HL-60/S4 treated with phorbol 12-myristate 13-acetate at 8.2 ng/mL for 4 days and 3 days (cell line): ENCODE measurements around the gene ZNF227.
"Not testable (repeated sequence)": the region's sequence is repeated elsewhere in the genome, so short reads cannot be mapped to it uniquely, and the experiment has no call there.

Experiments
- in situ Hi-C: fragments of 300-500 bp; cut with MboI; formaldehyde crosslinking; loops from 2 replicates; pipeline ENCODE4 v1.15.0; 2022; ENCODE audit warnings: low sequenced_read_pairs

Gene ZNF227

DNA sequence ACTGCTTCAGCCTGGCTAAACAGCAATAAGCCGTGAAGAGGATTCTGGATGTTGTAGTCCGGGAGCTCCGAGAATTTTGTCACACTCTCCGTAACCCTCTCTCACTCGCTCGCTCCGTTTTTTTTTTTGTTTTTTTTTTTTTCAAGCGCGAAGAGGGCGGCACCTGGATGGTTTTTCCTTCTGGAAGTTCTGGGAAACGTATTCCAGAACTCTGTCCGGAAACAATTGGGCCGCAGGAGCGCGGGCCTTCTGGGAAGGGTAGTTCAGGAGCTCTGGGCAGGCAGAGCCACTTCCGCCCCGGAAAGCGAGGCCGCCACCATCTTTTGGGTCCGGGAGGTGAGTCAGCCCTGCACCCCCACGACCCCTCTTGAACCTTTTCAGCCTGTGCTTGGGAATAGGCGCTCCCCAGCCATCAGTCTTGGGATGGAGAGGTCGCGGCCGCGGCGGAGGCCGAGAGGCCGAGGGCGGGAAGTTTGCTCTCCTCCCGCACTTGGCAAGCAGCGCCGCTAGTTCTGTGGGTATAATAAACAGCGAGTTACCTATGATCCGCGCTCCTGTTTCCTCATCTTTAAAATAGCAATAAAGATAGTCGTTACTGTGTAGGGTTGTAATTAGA lies at the start of gene ZNF227:
Gene ZNF227 (plus strand): TSS at position 283 of the 616 bp plus-strand sequence. CDS start 5,261 bp downstream, outside the sequence.
- in situ Hi-C loops, result no loop called here

- in situ Hi-C loops, result no loop called here
Measured at GRCh38 chr19:44163789-44164188, 48.5 kb upstream of the ZNF227 start.

GRCh38 chr19:44164327-44164672 lies 48.0 kb upstream of the ZNF227 start:
- in situ Hi-C loops, result no loop called here

DNA sequence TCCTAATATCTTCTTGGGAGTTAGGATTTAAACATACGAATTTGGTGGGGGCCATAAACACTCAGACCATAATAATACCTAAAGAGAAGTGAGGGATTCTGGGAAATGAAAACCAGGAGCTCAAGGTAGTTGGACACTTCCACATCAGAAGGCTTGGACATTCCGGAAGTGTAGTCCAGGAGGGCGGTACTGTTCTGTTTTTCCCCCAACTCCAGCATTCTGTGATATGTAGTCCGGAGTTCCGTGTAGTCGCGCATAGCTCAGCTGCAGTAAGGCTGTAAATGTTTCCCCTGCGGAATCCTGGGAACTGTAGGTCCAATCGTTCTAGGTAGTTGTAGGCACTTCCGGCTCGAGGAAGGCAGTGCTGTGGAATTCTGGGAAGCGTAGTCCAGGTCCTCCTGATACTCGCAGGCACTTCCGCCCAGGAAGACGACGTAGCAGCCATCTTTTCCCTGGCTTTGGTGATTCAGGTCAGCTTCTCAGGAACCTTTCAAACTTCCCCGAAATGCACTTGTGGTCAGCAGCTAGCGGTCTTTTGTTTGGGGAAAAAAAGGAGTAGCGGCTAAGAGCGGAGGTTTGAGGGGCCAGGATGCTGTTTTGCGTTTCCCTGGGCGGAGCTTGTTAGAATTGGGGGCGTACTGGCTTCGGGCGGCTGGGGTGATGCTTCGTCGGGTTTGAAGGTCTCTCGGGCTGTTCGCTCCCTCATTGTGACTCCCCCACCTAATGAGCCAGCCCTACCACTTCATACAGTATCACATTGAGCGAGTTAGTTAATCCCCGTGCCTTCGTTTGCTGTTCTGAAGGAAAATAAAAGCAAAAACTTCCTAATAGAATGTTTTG lies 47.4 kb upstream of the ZNF227 start, which contains the start of gene ZNF226:
Gene ZNF226 (plus strand): TSS at position 428 of the 840 bp plus-strand sequence. CDS start 4,981 bp downstream, outside the sequence.
- in situ Hi-C loops, result no loop called here

GRCh38 chr19:44170660-44171059 lies 41.7 kb upstream of the ZNF227 start:
- in situ Hi-C loops, result not testable (repeated sequence)

DNA sequence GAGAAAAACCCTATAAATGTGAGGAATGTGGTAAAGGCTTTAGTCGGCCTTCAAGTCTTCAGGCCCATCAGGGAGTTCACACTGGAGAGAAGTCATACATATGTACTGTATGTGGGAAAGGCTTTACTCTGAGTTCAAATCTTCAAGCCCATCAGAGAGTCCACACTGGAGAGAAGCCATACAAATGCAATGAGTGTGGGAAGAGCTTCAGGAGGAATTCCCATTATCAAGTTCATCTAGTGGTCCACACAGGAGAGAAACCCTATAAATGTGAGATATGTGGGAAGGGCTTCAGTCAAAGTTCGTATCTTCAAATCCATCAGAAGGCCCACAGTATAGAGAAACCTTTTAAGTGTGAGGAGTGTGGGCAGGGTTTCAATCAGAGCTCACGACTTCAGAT lies 35.7 kb upstream of the ZNF227 start:
- in situ Hi-C loops, result no loop called here

DNA sequence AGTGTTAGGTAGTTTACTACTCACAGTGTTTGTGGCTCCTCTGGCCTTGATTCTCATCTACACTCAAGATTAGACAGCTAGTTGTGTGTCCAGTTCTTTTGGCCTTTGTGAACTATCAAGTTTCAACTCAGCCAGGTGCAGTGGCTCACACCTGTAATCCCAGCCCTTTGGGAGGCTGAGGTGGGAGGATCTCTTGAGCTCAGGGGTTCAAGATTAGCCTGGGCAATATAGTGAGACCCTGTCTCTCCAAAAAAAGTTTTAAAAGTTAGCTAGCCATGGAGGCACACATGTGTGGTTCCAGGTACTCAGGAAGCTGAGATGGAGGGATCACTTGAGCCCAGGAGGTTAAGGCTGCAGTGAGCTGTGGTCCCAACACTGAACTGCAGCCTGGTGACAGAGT lies 31.4 kb upstream of the ZNF227 start:
- in situ Hi-C loops, result no loop called here

DNA sequence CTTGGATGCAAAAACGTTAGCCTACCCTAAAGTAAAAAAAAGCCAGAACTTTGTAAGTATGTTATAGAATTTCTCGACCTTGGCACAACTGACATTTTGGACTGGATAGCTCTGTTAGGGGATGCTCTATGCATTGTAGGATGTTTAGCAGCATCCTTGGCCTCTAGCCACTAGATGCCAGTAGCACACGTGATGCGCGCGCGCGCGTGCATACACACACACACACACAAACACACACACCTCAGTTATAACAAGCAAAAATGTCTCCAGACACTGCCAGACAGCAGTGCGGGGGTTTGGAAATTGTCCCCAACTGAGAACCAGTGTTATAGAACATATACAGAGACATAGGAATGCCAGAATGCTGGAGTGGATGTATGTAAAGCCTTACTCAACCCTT lies 30.2 kb upstream of the ZNF227 start:
- in situ Hi-C loops, result no loop called here

- in situ Hi-C loops, result no loop called here
Measured at GRCh38 chr19:44190020-44190419, 22.3 kb upstream of the ZNF227 start.

DNA sequence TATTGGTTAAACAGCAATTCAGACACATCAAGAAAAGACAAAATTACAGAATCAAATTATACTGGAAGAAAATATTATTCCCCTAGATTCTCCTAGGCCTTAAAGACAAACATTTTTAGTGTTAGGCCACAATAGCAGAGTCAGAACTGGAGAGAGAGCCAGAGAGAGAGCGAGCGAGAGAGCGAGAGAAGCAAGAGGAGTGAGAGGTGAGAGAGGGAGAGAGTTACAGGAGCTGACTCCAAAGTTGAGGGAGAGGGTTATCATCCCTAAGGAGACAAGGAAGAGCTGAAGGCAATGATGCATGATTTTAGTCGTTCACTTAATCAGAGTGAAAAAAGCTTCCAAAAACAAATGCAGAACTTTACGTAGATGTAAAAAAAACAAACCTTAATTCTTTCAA lies 20.2 kb upstream of the ZNF227 start:
- in situ Hi-C loops, result no loop called here

DNA sequence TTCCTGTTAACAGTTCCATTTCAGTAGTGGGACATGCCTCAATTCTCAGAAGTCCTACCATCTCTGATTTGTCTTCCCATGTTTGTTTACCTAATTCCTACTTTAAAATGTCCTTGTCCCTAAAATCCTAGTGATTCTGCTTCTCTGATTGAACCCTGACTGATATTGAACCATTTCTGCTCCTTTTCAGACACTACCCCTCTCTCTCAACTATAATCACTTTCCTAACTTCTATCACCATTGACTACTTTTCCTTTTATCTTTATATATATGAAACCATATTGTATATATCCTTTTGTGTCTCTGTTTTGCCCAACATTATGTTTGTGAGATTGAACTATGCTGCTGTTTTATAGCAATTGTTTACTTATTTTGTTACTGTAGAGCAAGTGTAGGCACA lies 15.6 kb upstream of the ZNF227 start:
- in situ Hi-C loops, result no loop called here

DNA sequence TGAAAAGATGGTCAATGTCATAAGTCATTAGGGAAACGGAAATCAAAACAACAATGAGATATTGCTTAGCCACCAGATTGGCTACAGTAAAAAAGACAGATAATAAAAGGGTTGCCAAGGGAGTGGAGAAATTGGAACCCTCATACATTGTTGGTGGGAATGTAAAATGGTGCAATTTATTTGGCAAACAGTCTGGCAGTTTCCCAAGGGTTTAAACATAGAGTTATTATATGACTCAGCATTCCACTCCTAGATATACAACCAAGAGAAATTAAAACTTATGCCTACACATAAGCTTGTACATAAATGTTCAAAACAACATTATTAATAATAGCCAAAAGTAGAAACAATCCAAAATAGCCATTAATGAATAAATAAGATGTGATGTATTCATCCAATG lies 9.9 kb upstream of the ZNF227 start:
- in situ Hi-C loops, result no loop called here

GRCh38 chr19:44202974-44203373 lies 9.4 kb upstream of the ZNF227 start:
- in situ Hi-C loops, result no loop called here

GRCh38 chr19:44203877-44204276 lies 8.5 kb upstream of the ZNF227 start:
- in situ Hi-C loops, result not testable (repeated sequence)

DNA sequence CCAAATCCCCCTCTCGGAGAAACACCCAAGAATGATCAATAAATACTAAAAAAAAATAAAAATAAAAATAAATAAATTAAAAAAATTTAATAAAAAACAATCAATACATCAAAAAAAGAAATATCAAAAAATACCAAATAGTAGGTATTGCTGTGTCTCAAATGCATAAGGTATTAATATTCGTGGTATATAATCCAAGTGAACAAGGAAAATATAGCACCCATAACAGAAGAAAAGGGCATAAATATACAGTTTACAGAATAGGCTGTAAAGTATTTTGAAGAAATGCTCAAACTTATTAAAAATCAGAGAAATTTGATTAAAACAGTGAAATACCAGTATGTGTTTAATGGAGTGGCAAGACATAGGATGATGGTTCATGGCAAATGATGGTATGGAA lies 7.6 kb upstream of the ZNF227 start:
- in situ Hi-C loops, result no loop called here

DNA sequence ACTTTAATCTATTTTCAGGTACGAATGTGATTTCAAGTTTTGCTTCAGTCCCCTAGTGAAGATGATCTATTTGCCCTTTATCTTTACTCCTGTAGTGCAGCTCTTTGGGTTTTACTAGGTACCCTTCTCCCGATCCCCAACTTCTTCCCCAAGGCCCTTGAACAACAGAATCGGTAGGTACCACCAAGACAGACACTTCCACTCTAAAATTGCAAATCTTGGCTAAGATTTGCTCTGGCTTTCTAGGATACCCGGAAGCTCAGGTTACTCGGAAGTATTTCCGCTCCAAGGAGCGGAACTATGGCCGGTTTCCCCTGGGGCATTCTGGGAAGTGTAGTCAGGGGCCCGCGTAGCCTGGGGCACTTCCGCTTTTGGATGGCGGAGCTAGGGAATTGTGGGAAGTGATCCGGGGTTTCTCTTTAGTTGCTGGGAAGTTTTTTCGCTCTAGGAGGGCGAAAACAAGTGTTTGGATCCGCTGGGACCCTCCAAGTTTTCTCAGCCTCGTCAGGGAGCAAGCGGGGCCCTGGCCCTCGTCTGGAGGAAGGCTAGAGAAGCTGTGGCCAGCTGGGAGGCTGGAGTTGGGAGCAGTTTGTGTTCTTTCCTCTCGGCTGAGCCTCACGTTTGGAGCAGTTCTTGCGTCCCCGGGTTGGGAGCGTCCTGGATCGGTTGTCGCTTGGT lies 5.1 kb upstream of the ZNF227 start:
- in situ Hi-C loops, result no loop called here

- in situ Hi-C loops, result no loop called here
Measured at GRCh38 chr19:44212866-44213346, 574 bp downstream of the ZNF227 start.

GRCh38 chr19:44219926-44220325 lies 7.6 kb downstream of the ZNF227 start:
- in situ Hi-C loops, result not testable (repeated sequence)

GRCh38 chr19:44220761-44221160 lies 8.4 kb downstream of the ZNF227 start:
- in situ Hi-C loops, result not testable (repeated sequence)

GRCh38 chr19:44221291-44221690 lies 9.0 kb downstream of the ZNF227 start:
- in situ Hi-C loops, result not testable (repeated sequence)

DNA sequence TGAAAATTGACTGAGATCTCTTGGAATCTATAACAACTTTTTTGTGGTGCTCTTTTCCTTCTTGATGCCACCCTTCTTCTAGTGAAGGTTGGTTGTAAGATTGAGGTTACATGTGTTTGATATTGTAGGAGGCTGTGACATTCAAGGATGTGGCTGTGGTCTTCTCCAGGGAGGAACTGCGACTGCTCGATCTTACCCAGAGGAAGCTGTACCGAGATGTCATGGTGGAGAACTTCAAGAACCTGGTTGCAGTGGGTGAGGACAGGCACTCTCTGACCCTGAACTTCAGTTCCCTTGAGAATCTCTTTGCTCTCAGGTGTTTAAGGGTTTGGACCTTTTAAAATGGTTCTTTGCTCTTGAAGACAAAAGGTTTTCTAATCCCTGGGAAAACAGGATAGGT lies 16.0 kb downstream of the ZNF227 start:
- in situ Hi-C loops, result no loop called here

DNA sequence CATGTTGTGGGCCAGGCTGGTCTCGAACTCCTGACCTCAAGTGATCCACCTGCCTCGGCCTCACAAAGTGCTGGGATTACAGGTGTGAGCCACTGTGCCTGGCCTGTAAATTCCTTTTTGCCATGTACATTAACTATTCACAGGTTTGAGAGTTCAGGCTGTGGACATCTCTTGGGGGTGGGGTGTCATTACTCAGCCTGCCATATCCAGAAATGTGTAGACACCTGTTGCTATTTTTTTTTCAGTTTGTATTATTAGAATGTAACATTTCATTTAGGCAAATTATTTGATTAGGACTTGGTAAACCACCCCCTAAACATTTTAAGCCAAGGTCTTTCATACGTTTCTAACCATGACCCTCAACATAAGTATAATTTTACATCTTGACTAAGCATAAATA lies 20.5 kb downstream of the ZNF227 start:
- in situ Hi-C loops, result no loop called here
